GM12878 (cell line): ENCODE data around the gene SMAD4. TPM values are rescaled to one million over a fixed set of nuclear protein-coding genes. Genes with fewer than 3 reads are reported as not detected.

ENCODE experiments used
- ATAC-seq: fragments of 200-7000 bp; cut with Tn5 transposase; 3 replicates; pipeline ENCODE4 v1.9.1; 2020; ENCODE audit warnings: mild to moderate bottlenecking, moderate library complexity
- BruUV-seq: library from RNA; stranded (reverse); fragments of 400-500 nt; replicated peaks from 2 replicates; lab custom pipeline; 2021; lab: Mats Ljungman, UMichigan
- CTCF ChIA-PET: fragments of 300-600 bp; sonication (Branson Sonifier 250); formaldehyde crosslinking; extraction: SDS; loops from one replicate; lab custom pipeline; 2021; ENCODE audit warnings: inconsistent platforms; lab: Yijun Ruan, JAX
- POLR2A ChIA-PET: fragments of 350-600 bp; formaldehyde crosslinking; extraction: SDS; loops from one replicate; lab custom pipeline; 2021; ENCODE audit warnings: inconsistent platforms; lab: Charles Lee
- RAD21 ChIA-PET: fragments of 300-600 bp; sonication (Branson Sonifier 250); formaldehyde crosslinking; loops from one replicate; lab custom pipeline; 2023; ENCODE audit warnings: antibody characterized with exemption; ENCODE audit not compliant: unreplicated experiment; lab: Charles Lee
- SMC1A ChIA-PET: fragments of 300-600 bp; sonication (Branson Sonifier 250); formaldehyde crosslinking; loops from one replicate; lab custom pipeline; 2023; ENCODE audit not compliant: unreplicated experiment, uncharacterized antibody; lab: Charles Lee
- DNase-seq: peaks from one replicate; pipeline ENCODE4 v3.0.0-alpha.2; 2011; ENCODE audit warnings: low read depth, low spot score
- FAIRE-seq: peaks from 3 replicates; lab custom pipeline; 2011; peaks lifted over from hg19 to GRCh38; lab: Jason Lieb, UNC
- H2AFZ ChIP-seq: 2 replicates; pipeline ENCODE4 v1.6.0; 2011; ENCODE audit warnings: low read depth, low read length, control low read depth; ENCODE audit not compliant: control insufficient read depth
- H3K27ac ChIP-seq: 2 replicates; pipeline ENCODE4 v1.5.1; 2011; ENCODE audit warnings: control low read depth; ENCODE audit not compliant: control insufficient read depth, insufficient read depth
- H3K27me3 ChIP-seq, 2 experiments: replicated peaks in 1 of 2; 2 replicates each; pipeline versions ENCODE4 v1.6.0 to v1.6.1; 2011; ENCODE audit warnings: low read length in 1 of 2; ENCODE audit not compliant: control insufficient read depth in 2 of 2, insufficient read depth in 2 of 2
- H3K36me3 ChIP-seq, 2 experiments: 2 replicates each; pipeline ENCODE4 v1.5.1; 2011; ENCODE audit warnings: low read length in 1 of 2; ENCODE audit not compliant: control insufficient read depth in 2 of 2, insufficient read depth in 2 of 2
- H3K4me1 ChIP-seq: 2 replicates; pipeline ENCODE4 v1.6.1; 2011; ENCODE audit warnings: mild to moderate bottlenecking, low read length, moderate library complexity, mixed read lengths; ENCODE audit not compliant: control insufficient read depth, insufficient read depth
- H3K4me2 ChIP-seq: 2 replicates; pipeline ENCODE4 v1.6.0; 2011; ENCODE audit warnings: control low read depth; ENCODE audit not compliant: control insufficient read depth, insufficient read depth
- H3K4me3 ChIP-seq: fragments of 200-600 bp; sonication (generic); 2 replicates; pipeline ENCODE4 v1.5.1; 2016
- H3K79me2 ChIP-seq: 2 replicates; pipeline ENCODE4 v1.6.0; 2011; ENCODE audit warnings: low read length; ENCODE audit not compliant: control insufficient read depth, insufficient read depth
- H3K9ac ChIP-seq: 2 replicates; pipeline ENCODE4 v1.8.0; 2011; ENCODE audit warnings: low read length, control low read depth, mixed read lengths; ENCODE audit not compliant: control insufficient read depth, insufficient read depth
- H3K9me3 ChIP-seq: replicated peaks from 3 replicates; pipeline ENCODE4 v1.5.1; 2011; ENCODE audit warnings: mild to moderate bottlenecking, low read length; ENCODE audit not compliant: control insufficient read depth, insufficient read depth
- H4K20me1 ChIP-seq: 2 replicates; pipeline ENCODE4 v1.6.0; 2011; ENCODE audit not compliant: control insufficient read depth, insufficient read depth
- BCL11A ChIP-seq: IDR thresholded peaks from 2 replicates; pipeline ENCODE4 v1.6.1; 2011; ENCODE audit warnings: low read depth, low read length
- BHLHE40 ChIP-seq, 2 experiments: fragments of 450-650 bp in 1 of 2; IDR thresholded peaks; 2 replicates each; pipeline ENCODE4 v1.6.1; 2011 to 2017; ENCODE audit warnings: low read depth in 2 of 2, borderline replicate concordance in 1 of 2, improper control_type of control experiment in 1 of 2, low read length in 1 of 2, mild to moderate bottlenecking in 1 of 2
- MYC ChIP-seq: IDR thresholded peaks from 2 replicates; pipeline ENCODE4 v1.6.1; 2011; ENCODE audit warnings: mild to moderate bottlenecking, low read length, moderate library complexity, inconsistent platforms; ENCODE audit not compliant: insufficient read depth, insufficient replicate concordance, insufficient read length, severe bottlenecking
- PML ChIP-seq: IDR thresholded peaks from 2 replicates; pipeline ENCODE4 v1.6.1; 2012; ENCODE audit warnings: low read length, inconsistent platforms
- RELA ChIP-seq: fragments of 450-650 bp; IDR thresholded peaks from 2 replicates; pipeline ENCODE4 v1.8.0; 2014; ENCODE audit warnings: borderline replicate concordance; ENCODE audit not compliant: partially characterized antibody
- TBL1XR1 ChIP-seq: IDR thresholded peaks from 2 replicates; pipeline ENCODE4 v1.6.1; 2012; ENCODE audit warnings: low read depth, low read length, improper control_type of control experiment
- WGBS: methylation state at CpG from one replicate; pipeline ENCODE4 v1.1.6; 2016; ENCODE audit warnings: low lambda C conversion rate; ENCODE audit not compliant: insufficient replicate concordance, insufficient coverage; ENCODE audit errors: missing lambda C conversion rate; 5-methylcytosine and 5-hydroxymethylcytosine counted together
- in situ Hi-C: fragments of 300-500 bp; cut with MboI; formaldehyde crosslinking; loops from 9 replicates; pipeline ENCODE4 v1.14.3; 2018; ENCODE audit warnings: mixed read lengths
- intact Hi-C: fragments of 100-400 bp; cut with micrococcal nuclease; formaldehyde crosslinking; loops from one replicate; pipeline ENCODE4 v1.14.2; 2022; ENCODE audit not compliant: unreplicated experiment
- polyA plus RNA-seq, 11 experiments: library from polyadenylated mRNA; depleted of rRNA in 4 of 11; unstranded in 6 of 11; stranded (reverse) in 5 of 11; fragments of >200 nt; fragmentation: Nextera tagmentation in 4 of 11; fragmentation: Illumina TruSeq in 1 of 11; extraction: Ambion mirVana in 4 of 11; extraction: Trizol in 1 of 11; gene quantifications; 1 replicate in 1 of 11; 2 replicates in 10 of 11; pipeline versions ENCODE4 v1.2.1 to v1.2.3, GENCODE V29; 2011 to 2016; ENCODE audit warnings: inconsistent platforms in 2 of 11, missing spikeins in 2 of 11, low read depth in 1 of 11
- total RNA-seq, 4 experiments: library from RNA; depleted of rRNA in 3 of 4; stranded (reverse); fragments of >200 nt in 3 of 4; fragmentation: Illumina TruSeq in 1 of 4; extraction: Trizol in 1 of 4; gene quantifications; 2 replicates each; pipeline versions ENCODE4 v1.2.1 to v1.2.3, GENCODE V29; 2013 to 2021
- TF ChIP-seq, protein P1 (sequence below): IDR thresholded peaks from 2 replicates; pipeline ENCODE4 v1.6.1; 2012; ENCODE audit warnings: improper control_type of control experiment, low read depth, low read length; ENCODE audit not compliant: insufficient replicate concordance
- TF ChIP-seq, protein P2 (sequence below): IDR thresholded peaks from 2 replicates; pipeline ENCODE4 v1.6.1; 2012; ENCODE audit warnings: low read length, inconsistent platforms
- TF ChIP-seq, protein P3 (sequence below): IDR thresholded peaks from 2 replicates; pipeline ENCODE4 v1.6.1; 2011; ENCODE audit warnings: borderline replicate concordance, low read depth, mild to moderate bottlenecking, moderate library complexity, mixed read lengths, low read length; ENCODE audit not compliant: insufficient read depth; ENCODE audit errors: extremely low read length

The SMAD4 gene
- total and polyA plus RNA-seq, 10 of the 15 experiments (the other 5 are each of a cell fraction or from before 2014, with no cell fraction given), result 9.6 to 99.9 (median 37.5) TPM

DNA sequence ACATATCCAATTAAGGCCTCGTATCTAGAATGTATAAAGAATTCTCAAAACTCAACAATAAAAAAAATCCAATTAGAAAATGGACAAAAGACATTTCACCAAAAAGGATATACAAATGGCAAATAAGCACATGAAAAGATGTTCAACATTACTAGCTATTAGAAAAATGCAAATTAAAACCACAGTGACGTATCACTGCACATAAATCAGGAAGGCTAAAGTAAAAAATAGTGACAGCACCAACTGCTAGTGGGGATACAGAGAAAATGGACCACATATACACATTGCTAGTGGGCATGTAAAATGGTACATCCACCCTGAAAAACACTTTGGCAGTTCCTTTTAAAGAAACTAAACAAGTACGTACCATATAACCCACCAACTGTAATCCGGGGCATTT is 59.7 kb downstream of the SMAD4 start (continued):
- TF ChIP-seq, protein P1, sequence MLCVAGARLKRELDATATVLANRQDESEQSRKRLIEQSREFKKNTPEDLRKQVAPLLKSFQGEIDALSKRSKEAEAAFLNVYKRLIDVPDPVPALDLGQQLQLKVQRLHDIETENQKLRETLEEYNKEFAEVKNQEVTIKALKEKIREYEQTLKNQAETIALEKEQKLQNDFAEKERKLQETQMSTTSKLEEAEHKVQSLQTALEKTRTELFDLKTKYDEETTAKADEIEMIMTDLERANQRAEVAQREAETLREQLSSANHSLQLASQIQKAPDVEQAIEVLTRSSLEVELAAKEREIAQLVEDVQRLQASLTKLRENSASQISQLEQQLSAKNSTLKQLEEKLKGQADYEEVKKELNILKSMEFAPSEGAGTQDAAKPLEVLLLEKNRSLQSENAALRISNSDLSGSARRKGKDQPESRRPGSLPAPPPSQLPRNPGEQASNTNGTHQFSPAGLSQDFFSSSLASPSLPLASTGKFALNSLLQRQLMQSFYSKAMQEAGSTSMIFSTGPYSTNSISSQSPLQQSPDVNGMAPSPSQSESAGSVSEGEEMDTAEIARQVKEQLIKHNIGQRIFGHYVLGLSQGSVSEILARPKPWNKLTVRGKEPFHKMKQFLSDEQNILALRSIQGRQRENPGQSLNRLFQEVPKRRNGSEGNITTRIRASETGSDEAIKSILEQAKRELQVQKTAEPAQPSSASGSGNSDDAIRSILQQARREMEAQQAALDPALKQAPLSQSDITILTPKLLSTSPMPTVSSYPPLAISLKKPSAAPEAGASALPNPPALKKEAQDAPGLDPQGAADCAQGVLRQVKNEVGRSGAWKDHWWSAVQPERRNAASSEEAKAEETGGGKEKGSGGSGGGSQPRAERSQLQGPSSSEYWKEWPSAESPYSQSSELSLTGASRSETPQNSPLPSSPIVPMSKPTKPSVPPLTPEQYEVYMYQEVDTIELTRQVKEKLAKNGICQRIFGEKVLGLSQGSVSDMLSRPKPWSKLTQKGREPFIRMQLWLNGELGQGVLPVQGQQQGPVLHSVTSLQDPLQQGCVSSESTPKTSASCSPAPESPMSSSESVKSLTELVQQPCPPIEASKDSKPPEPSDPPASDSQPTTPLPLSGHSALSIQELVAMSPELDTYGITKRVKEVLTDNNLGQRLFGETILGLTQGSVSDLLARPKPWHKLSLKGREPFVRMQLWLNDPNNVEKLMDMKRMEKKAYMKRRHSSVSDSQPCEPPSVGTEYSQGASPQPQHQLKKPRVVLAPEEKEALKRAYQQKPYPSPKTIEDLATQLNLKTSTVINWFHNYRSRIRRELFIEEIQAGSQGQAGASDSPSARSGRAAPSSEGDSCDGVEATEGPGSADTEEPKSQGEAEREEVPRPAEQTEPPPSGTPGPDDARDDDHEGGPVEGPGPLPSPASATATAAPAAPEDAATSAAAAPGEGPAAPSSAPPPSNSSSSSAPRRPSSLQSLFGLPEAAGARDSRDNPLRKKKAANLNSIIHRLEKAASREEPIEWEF, result no peak
- TF ChIP-seq MYC (no peak), BCL11A (no peak), PML (no peak)
- TF ChIP-seq, protein P2, sequence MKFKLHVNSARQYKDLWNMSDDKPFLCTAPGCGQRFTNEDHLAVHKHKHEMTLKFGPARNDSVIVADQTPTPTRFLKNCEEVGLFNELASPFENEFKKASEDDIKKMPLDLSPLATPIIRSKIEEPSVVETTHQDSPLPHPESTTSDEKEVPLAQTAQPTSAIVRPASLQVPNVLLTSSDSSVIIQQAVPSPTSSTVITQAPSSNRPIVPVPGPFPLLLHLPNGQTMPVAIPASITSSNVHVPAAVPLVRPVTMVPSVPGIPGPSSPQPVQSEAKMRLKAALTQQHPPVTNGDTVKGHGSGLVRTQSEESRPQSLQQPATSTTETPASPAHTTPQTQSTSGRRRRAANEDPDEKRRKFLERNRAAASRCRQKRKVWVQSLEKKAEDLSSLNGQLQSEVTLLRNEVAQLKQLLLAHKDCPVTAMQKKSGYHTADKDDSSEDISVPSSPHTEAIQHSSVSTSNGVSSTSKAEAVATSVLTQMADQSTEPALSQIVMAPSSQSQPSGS, result no peak
- TF ChIP-seq, all 136 proteins: peak for 0

DNA sequence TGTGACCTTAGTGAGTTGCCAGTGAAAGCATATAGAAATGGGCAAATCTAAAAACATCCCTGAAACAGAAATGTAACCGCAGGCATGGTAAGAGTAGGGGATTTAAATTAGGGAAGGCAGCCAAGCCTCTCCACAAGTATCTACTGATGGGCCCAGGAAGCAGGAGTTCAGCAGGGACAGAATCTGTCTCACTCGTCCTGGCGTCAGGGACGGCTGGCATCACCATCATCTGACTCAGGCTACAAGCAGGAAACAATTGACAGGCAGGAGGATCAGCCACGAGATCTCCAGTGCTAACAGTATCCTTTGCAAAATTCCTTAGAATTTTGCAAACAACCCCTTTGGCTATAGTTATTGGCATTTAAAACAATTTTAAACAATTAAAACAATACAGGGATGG is 61.3 kb downstream of the SMAD4 start:
- ATAC-seq, result no peak
- TF ChIP-seq RELA (no peak), BHLHE40 (IDR thresholded peaks at IDR 0.05; ENCODE audit: borderline replicate concordance in 1 of 2, low read depth in 2 of 2, low read length in 1 of 2) (no peak), TBL1XR1 (no peak)
- TF ChIP-seq, protein P3, sequence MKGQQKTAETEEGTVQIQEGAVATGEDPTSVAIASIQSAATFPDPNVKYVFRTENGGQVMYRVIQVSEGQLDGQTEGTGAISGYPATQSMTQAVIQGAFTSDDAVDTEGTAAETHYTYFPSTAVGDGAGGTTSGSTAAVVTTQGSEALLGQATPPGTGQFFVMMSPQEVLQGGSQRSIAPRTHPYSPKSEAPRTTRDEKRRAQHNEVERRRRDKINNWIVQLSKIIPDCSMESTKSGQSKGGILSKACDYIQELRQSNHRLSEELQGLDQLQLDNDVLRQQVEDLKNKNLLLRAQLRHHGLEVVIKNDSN, result no peak
- WGBS, result 80% methylated on average over 5 of the region's 5 CpGs
- Histone ChIP-seq H2AFZ (no peak overlapping the region), H3K9ac (no peak overlapping the region), H3K4me1 (no peaks in the 10 kb centered on the region), H3K27ac (no peak overlapping the region), H4K20me1 (no peaks in the 10 kb centered on the region), H3K27me3 (no peaks in the 10 kb centered on the region), H3K79me2 (no peaks in the 10 kb centered on the region), H3K4me3 (no peak overlapping the region), H3K4me2 (no peak overlapping the region), H3K36me3 (no peaks in the 10 kb centered on the region), H3K9me3 (peaks cover 2% of the 10 kb centered on the region; the same call in 1 of the 3 replicates)
- no peak for FAIRE-seq
- intact Hi-C loops, result no loop called here
- ChIA-PET SMC1A (interaction anchor here (0.6 kb wide), 1 partner anchor 540 kb away, joined by 3 read pairs; no protein-coding TSS in a partner anchor), RAD21 (no interaction called here), POLR2A (no interaction called here), CTCF (no interaction called here)
- no TSS peak for BruUV-seq
- no peak for DNase-seq
- in situ Hi-C loops, result no loop called here
